Testis (tissue), 3 donors: ENCODE data around the gene PRCC. TPM values are rescaled to one million over a fixed set of nuclear protein-coding genes. Genes with fewer than 3 reads are reported as not detected.

ENCODE experiments used
- DNase-seq: peaks from one replicate; pipeline ENCODE4 v3.0.0-alpha.2; 2019
- H3K27ac ChIP-seq, 2 donors: fragments of 200-600 bp; sonication (generic); one replicate each; pipeline ENCODE4 v1.5.1; 2019
- H3K27me3 ChIP-seq: fragments of 200-600 bp; sonication (generic); one replicate; pipeline ENCODE4 v1.5.1; 2019
- H3K36me3 ChIP-seq: fragments of 200-600 bp; sonication (generic); one replicate; pipeline ENCODE4 v1.5.1; 2017; ENCODE audit warnings: low read depth; ENCODE audit errors: missing control alignments
- H3K4me1 ChIP-seq: fragments of 200-600 bp; sonication (generic); one replicate; pipeline ENCODE4 v1.5.1; 2019
- H3K4me3 ChIP-seq, 2 donors: fragments of 200-600 bp; sonication (generic); one replicate each; pipeline ENCODE4 v1.5.1; 2017 to 2019
- H3K9me3 ChIP-seq: fragments of 200-600 bp; sonication (generic); one replicate; pipeline ENCODE4 v1.5.1; 2017
- CTCF ChIP-seq, 3 experiments: fragments of 450-650 bp in 2 of 3; fragments of 200-600 bp in 1 of 3; sonication (generic) in 1 of 3; IDR thresholded peaks; one replicate each; pipeline ENCODE4 v1.5.1; 2016 to 2019; ENCODE audit warnings: antibody characterized with exemption in 3 of 3, mild to moderate bottlenecking in 2 of 3, moderate library complexity in 1 of 3
- POLR2A ChIP-seq: fragments of 450-650 bp; IDR thresholded peaks from one replicate; pipeline ENCODE4 v1.6.1; 2017; ENCODE audit warnings: antibody characterized with exemption, mild to moderate bottlenecking, moderate library complexity
- whole genome bisulfite sequencing, 2 donors: methylation state at CpG; one replicate each; pipeline ENCODE4 v1.1.5; 2018; 5-methylcytosine and 5-hydroxymethylcytosine counted together
- intact Hi-C: fragments of 100-400 bp; cut with DNase I; formaldehyde crosslinking; loops from one replicate; pipeline ENCODE4 v1.15.1; 2023; ENCODE audit warnings: low total_unique reads
- polyA plus RNA-seq: library from polyadenylated mRNA; stranded (reverse); fragments of 350-450 nt; fragmentation: Illumina TruSeq; extraction: RNeasy Lipid Tissue Mini Kit (QIAGEN cat#74804); gene quantifications from one replicate; pipeline ENCODE4 v1.2.3, GENCODE V29; 2014; ENCODE audit warnings: low read depth, low replicate concordance; ENCODE audit not compliant: insufficient read depth
- total RNA-seq, 2 donors: library from RNA; depleted of rRNA; stranded (reverse); fragments of >200 nt; gene quantifications; one replicate each; pipeline ENCODE4 v1.2.3, GENCODE V29; 2016

Gene PRCC
- total and polyA plus RNA-seq, 3 donors from 2014 or later, result 53.3 to 68.3 (median 62.0) TPM

GRCh38 chr1:156749419-156750118 lies 17.8 kb upstream of the PRCC start:
- TF ChIP-seq CTCF (IDR thresholded peaks at IDR 0.05) (no peak), POLR2A (no peak)
- Histone ChIP-seq H3K4me1 (peaks cover 56% of the 10 kb centered on the region), H3K9me3 (no peaks in the 10 kb centered on the region), H3K4me3 (peak overlapping the region in 1 of 2 donors; percentile 99), H3K27ac (peak overlapping the region; percentile 97), H3K36me3 (no peaks in the 10 kb centered on the region), H3K27me3 (no peaks in the 10 kb centered on the region)
- intact Hi-C loops, result no loop called here
- 17% methylated on average over 8 of the region's 8 CpGs for WGBS, 2 donors
- DNase-seq, result no peak

- Histone ChIP-seq H3K36me3 (no peaks in the 10 kb centered on the region), H3K4me1 (peaks cover 56% of the 10 kb centered on the region), H3K4me3 (peak overlapping the region; percentile 78 to 99), H3K27me3 (no peaks in the 10 kb centered on the region), H3K9me3 (no peaks in the 10 kb centered on the region), H3K27ac (peak overlapping the region; percentile 97)
- no peak for DNase-seq
- no peak for TF ChIP-seq POLR2A
- no peak for TF ChIP-seq CTCF (IDR thresholded peaks at IDR 0.05)
- WGBS, 2 donors, result 0 to 2% methylated on average over 4 to 5 of the region's 5 CpGs
- intact Hi-C loops, result no loop called here
Measured at GRCh38 chr1:156750191-156750672, 17.1 kb upstream of the PRCC start.

- TF ChIP-seq CTCF (IDR thresholded peaks at IDR 0.05) (no peak), POLR2A (no peak)
- 0% methylated on average over 14 to 55 of the region's 64 CpGs for WGBS, 2 donors
- Histone ChIP-seq H3K27me3 (no peaks in the 10 kb centered on the region), H3K36me3 (no peaks in the 10 kb centered on the region), H3K4me3 (peak overlapping the region; percentile 78 to 99), H3K4me1 (peaks cover 52% of the 10 kb centered on the region), H3K9me3 (no peaks in the 10 kb centered on the region), H3K27ac (peak overlapping the region; percentile 97)
- peak; percentile 54 for DNase-seq
- intact Hi-C loops, result no loop called here
Measured at GRCh38 chr1:156750711-156751450, 16.5 kb upstream of the PRCC start.

GRCh38 chr1:156751451-156751756 lies 15.9 kb upstream of the PRCC start, which contains the start of gene HDGF:
TSS of gene HDGF (minus strand) at chr1:156751675. CDS start at chr1:156751429, 246 bp downstream.
- intact Hi-C loops, result no loop called here

More at GRCh38 chr1:156751451-156751756, 15.9 kb upstream of the PRCC start, which contains the start of gene HDGF:
- H3K27me3 ChIP-seq, result no peaks in the 10 kb centered on the region
- H3K27ac ChIP-seq, result peak within 1 kb of the TSS; percentile 97
- TF ChIP-seq CTCF (IDR thresholded peaks at IDR 0.05), result no peak
- no peak for TF ChIP-seq POLR2A
- no peaks in the 10 kb centered on the region for H3K9me3 ChIP-seq
- WGBS, 2 donors, result 0% methylated on average over 1 to 22 of the region's 48 CpGs
- H3K4me1 ChIP-seq, result peaks cover 46% of the 10 kb centered on the region
- peak within 1 kb of the TSS; percentile 78 to 99 for H3K4me3 ChIP-seq
- no peak for DNase-seq
- no peaks in the 10 kb centered on the region for H3K36me3 ChIP-seq
